Activated naive CD4-positive, alpha-beta T cell (primary cell): ENCODE measurements around the gene RGL4.
"Not testable (repeated sequence)": the region's sequence is repeated elsewhere in the genome, so short reads cannot be mapped to it uniquely, and the experiment has no call there.

ENCODE experiments used
- DNase-seq, 4 experiments: peaks; one replicate each; lab custom pipeline; 2025; lab: John Stamatoyannopoulos, UW

The RGL4 gene

GRCh38 chr22:23690713-23691112 lies at the start of gene RGL4:
Gene RGL4 (plus strand): TSS chr22:23691013. CDS start chr22:23692031, 1,018 bp downstream.
- no peak for DNase-seq

- not testable (repeated sequence) for DNase-seq
Observed at GRCh38 chr22:23646526-23646925, 44.3 kb upstream of the RGL4 start.

- DNase-seq, result no peak
Observed at GRCh38 chr22:23649071-23649501, 41.7 kb upstream of the RGL4 start.

- DNase-seq, result no peak
Observed at GRCh38 chr22:23651676-23652075, 39.1 kb upstream of the RGL4 start.

- no peak for DNase-seq
Observed at GRCh38 chr22:23652286-23652685, 38.5 kb upstream of the RGL4 start.

- DNase-seq, result no peak
Observed at GRCh38 chr22:23652711-23653110, 38.1 kb upstream of the RGL4 start.

- DNase-seq, result no peak
Observed at GRCh38 chr22:23655891-23656475, 34.8 kb upstream of the RGL4 start.

- no peak for DNase-seq
Observed at GRCh38 chr22:23657727-23658126, 33.1 kb upstream of the RGL4 start.

GRCh38 chr22:23660381-23660780 lies 30.4 kb upstream of the RGL4 start:
- DNase-seq, result not testable (repeated sequence)

GRCh38 chr22:23670378-23671295 lies 20.2 kb upstream of the RGL4 start:
- DNase-seq, result no peak

- DNase-seq, result not testable (repeated sequence)
Observed at GRCh38 chr22:23671387-23671786, 19.4 kb upstream of the RGL4 start.

- not testable (repeated sequence) for DNase-seq
Observed at GRCh38 chr22:23672307-23673049, 18.3 kb upstream of the RGL4 start.

- DNase-seq, result no peak
Observed at GRCh38 chr22:23673050-23673620, 17.7 kb upstream of the RGL4 start.

- DNase-seq, result no peak
Observed at GRCh38 chr22:23673826-23674690, 16.8 kb upstream of the RGL4 start.

- DNase-seq, result not testable (repeated sequence)
Observed at GRCh38 chr22:23674886-23675501, 15.8 kb upstream of the RGL4 start.

GRCh38 chr22:23675502-23676415 lies 15.1 kb upstream of the RGL4 start:
- no peak for DNase-seq

- not testable (repeated sequence) for DNase-seq
Observed at GRCh38 chr22:23676841-23677700, 13.7 kb upstream of the RGL4 start.

GRCh38 chr22:23677701-23677995 lies 13.2 kb upstream of the RGL4 start:
- DNase-seq, result no peak

GRCh38 chr22:23678133-23678532 lies 12.7 kb upstream of the RGL4 start:
- DNase-seq, result no peak
